Keratinocyte (primary cell): Measurements from ENCODE around the gene PRRC2B.

Source experiments
- EZH2 ChIP-seq: IDR thresholded peaks from one replicate; pipeline ENCODE4 v1.6.1; 2012; ENCODE audit warnings: inconsistent platforms, mild to moderate bottlenecking, low read length, moderate library complexity
- TF ChIP-seq, protein P1 (sequence below), 3 experiments: IDR thresholded peaks in 1 of 3; conservative IDR thresholded peaks in 1 of 3; optimal IDR thresholded peaks in 1 of 3; 2 replicates in 2 of 3; 3 replicates in 1 of 3; pipeline versions ENCODE3 to v1.5.1; 2011; ENCODE audit warnings: low read length in 3 of 3, mild to moderate bottlenecking in 3 of 3, moderate library complexity in 2 of 3, control low read depth in 1 of 3, inconsistent platforms in 1 of 3; ENCODE audit not compliant: insufficient read depth in 2 of 3; ENCODE audit errors: extremely low read depth in 1 of 3

DNA sequence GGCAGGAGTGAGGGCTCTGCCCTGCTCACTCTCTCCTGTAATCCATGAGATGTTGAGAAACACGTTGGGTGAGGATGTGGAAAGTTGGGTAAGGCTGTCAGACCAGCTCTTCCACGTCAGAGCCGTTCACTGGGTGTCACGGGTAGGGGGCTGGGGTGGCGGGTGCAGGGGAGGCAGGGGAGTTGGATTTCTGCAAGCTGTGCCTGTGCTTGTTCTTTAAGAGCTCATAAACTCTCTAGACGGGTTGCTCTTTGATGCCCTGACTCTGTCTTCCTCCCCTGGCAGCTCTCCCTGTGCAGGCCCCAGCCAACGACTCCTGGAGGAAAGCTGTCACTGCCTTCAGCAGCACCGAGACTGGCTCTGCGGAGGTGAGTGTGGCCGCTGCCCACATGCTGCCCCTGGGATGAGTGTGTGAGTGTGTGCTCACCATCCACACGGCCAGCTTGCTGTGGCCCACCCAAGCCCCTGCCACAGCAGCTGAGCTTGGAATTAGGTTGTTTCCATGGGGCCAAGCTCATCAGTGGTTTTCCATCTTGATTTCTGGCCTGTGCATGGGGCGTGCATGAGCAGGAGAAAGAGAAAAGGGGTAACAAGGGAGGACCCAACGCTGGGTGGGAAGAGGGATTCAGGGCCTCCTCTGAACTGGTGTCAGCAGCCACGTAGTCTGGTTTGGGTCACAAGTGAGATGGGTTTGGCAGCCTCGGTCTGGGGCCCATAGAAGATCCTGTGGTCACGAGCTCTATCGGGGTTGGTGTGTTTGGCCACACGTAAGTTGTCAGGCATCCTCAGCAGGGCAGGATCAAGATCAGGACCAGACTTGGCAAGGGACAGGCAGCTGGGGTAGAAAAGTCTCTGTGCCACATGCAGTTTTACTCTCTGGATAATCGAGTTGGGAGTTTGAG lies 87.8 kb downstream of the PRRC2B start:
- TF ChIP-seq, protein P1, sequence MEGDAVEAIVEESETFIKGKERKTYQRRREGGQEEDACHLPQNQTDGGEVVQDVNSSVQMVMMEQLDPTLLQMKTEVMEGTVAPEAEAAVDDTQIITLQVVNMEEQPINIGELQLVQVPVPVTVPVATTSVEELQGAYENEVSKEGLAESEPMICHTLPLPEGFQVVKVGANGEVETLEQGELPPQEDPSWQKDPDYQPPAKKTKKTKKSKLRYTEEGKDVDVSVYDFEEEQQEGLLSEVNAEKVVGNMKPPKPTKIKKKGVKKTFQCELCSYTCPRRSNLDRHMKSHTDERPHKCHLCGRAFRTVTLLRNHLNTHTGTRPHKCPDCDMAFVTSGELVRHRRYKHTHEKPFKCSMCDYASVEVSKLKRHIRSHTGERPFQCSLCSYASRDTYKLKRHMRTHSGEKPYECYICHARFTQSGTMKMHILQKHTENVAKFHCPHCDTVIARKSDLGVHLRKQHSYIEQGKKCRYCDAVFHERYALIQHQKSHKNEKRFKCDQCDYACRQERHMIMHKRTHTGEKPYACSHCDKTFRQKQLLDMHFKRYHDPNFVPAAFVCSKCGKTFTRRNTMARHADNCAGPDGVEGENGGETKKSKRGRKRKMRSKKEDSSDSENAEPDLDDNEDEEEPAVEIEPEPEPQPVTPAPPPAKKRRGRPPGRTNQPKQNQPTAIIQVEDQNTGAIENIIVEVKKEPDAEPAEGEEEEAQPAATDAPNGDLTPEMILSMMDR (optimal IDR thresholded peaks at IDR 0.05 in 1 of 3, IDR thresholded peaks at IDR 0.05 in 1 of 3, conservative IDR thresholded peaks at IDR 0.05 in 1 of 3; ENCODE audit: extremely low read depth in 1 of 3, insufficient read depth in 2 of 3, low read length in 3 of 3), result no peak
- TF ChIP-seq EZH2, result no peak
